ENCODE data around the gene MUC6.

MUC6 gene

DNA sequence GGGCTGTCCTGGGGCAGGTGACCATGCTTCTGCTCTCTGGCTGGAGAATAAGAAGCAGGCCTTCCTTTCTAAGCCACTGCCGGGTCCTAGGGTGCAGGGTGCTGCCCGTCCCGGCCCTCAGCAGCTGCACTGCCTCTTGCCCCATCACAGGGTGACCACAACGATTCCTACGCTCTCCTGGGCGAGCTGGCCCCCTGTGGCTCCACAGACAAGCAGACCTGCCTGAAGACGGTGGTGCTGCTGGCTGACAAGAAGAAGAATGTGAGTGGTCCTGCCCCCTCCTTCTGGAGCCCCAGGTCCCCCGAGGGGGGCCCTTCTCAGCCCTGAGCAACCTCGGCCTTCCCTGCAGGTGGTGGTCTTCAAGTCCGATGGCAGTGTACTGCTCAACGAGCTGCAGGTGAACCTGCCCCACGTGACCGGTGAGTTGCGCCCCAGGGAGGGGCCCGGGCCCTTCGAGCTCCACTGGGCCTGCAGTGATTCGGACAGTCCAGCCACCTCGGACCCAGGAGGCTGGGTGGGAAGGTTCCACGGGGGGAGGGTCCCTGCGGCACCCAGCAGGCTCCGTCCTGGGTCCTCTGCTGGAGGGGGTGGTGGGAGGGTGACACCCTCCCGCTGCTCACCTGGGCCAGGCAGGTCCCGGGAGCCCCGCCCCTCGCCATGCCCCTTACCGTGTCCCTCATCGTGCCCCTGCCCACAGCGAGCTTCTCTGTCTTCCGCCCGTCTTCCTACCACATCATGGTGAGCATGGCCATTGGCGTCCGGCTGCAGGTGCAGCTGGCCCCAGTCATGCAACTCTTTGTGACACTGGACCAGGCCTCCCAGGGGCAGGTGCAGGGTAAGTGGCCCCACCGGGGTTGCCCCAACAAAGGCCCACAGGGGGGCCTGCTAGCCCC, 46.5 kb upstream of the MUC6 start:
- H3K4me3 ChIP-seq (ENCODE audit: low read depth, low read length), result no peak overlapping the region
- TF ChIP-seq, protein P1, sequence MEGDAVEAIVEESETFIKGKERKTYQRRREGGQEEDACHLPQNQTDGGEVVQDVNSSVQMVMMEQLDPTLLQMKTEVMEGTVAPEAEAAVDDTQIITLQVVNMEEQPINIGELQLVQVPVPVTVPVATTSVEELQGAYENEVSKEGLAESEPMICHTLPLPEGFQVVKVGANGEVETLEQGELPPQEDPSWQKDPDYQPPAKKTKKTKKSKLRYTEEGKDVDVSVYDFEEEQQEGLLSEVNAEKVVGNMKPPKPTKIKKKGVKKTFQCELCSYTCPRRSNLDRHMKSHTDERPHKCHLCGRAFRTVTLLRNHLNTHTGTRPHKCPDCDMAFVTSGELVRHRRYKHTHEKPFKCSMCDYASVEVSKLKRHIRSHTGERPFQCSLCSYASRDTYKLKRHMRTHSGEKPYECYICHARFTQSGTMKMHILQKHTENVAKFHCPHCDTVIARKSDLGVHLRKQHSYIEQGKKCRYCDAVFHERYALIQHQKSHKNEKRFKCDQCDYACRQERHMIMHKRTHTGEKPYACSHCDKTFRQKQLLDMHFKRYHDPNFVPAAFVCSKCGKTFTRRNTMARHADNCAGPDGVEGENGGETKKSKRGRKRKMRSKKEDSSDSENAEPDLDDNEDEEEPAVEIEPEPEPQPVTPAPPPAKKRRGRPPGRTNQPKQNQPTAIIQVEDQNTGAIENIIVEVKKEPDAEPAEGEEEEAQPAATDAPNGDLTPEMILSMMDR (IDR thresholded peaks at IDR 0.05; ENCODE audit: borderline replicate concordance, insufficient read depth, low read depth, low read length), result no peak

DNA sequence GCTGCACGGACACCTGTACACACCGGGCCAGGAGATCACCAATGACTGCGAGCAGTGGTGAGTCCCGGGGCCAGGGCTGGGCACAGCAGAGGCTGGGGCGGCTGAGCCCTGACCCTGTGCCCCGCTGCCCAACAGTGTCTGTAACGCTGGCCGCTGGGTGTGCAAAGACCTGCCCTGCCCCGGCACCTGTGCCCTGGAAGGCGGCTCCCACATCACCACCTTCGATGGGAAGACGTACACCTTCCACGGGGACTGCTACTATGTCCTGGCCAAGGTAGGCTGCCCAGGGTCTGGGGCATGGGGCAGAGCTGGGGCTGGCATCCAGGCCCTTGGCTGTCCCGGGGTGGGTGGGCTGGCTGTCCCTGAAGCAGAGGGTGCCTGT, 45.8 kb upstream of the MUC6 start:
- no peak overlapping the region for H3K4me3 ChIP-seq (ENCODE audit: low read depth, low read length)
- TF ChIP-seq, protein P1 (IDR thresholded peaks at IDR 0.05; ENCODE audit: borderline replicate concordance, insufficient read depth, low read depth, low read length), result no peak

DNA sequence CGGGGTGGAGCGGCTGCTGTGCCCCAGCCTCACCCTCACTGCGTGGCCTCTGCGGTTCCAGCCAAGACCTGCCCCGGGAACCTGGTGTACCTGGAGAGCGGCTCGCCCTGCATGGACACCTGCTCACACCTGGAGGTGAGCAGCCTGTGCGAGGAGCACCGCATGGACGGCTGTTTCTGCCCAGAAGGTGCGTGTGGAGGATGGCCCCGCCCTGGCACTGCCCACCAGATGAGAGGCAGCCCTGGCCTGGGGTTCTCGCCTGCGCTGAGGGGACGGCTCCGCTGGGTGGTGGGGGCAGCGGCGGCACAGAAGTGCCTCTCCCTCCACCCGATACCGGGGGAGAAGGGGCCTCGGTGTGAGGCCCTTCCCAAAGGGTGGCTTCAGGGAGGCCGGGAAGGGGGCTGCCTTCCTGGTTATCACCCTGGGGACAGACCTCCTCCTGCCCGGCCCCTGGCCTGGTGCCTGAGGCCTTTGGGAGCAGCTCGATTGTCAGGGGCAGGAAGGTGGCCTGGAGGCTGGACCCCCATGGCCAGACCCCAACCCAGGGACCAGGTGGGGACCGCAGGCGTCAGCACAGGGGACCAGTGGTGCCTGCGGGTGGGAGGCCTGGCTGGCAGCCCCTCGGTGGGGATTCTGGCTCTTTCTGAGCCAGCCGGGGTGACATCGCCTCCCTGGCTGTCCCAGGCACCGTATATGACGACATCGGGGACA, 45.2 kb upstream of the MUC6 start:
- no peak overlapping the region for H3K4me3 ChIP-seq (ENCODE audit: low read depth, low read length)
- TF ChIP-seq, protein P1 (IDR thresholded peaks at IDR 0.05; ENCODE audit: borderline replicate concordance, insufficient read depth, low read depth, low read length), result no peak

DNA sequence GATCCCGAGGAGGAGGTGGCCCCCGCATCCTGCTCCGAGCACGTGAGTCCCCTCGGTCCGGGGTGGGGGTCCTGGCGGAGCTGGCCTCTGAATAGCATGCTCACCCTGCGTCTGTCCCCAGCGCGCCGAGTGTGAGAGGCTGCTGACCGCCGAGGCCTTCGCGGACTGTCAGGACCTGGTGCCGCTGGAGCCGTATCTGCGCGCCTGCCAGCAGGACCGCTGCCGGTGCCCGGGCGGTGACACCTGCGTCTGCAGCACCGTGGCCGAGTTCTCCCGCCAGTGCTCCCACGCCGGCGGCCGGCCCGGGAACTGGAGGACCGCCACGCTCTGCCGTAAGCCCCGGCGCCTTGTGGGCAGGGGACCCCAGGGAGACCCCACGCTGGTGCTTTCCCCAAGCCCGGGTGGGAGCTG, 41.7 kb upstream of the MUC6 start:
- TF ChIP-seq, protein P1 (IDR thresholded peaks at IDR 0.05; ENCODE audit: borderline replicate concordance, insufficient read depth, low read depth, low read length), result no peak
- no peak overlapping the region for H3K4me3 ChIP-seq (ENCODE audit: low read depth, low read length)

DNA sequence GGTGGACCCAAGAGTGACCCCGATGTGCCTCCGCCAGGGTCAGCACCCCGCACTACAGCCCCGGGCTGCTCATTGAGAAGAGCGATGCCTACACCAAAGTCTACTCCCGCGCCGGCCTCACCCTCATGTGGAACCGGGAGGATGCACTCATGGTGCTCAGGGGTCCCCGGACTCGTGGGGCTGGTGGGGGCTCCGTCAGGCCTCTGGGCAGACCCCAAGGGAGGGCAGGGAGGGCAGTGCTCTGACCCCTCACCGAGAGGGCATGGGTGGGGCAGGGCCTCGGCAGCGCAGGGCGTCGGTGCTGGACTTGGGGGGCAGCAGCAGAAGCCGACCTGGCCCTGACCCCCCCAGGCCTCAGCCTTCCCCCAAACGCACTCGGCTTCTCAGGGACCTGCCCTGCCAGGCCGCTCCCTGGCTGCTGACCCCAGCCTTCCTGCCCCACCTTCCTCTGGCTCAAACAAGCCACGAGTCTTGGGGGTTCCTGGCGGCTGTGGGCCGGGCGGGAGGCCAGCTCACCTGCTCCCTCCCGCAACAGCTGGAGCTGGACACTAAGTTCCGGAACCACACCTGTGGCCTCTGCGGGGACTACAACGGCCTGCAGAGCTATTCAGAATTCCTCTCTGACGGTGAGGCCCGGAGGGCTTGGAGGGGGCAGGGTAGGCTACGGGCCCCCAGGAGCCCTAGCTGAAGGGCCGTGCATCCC, 41.0 kb upstream of the MUC6 start:
- TF ChIP-seq, protein P1 (IDR thresholded peaks at IDR 0.05; ENCODE audit: borderline replicate concordance, insufficient read depth, low read depth, low read length), result no peak
- no peak overlapping the region for H3K4me3 ChIP-seq (ENCODE audit: low read depth, low read length)

DNA sequence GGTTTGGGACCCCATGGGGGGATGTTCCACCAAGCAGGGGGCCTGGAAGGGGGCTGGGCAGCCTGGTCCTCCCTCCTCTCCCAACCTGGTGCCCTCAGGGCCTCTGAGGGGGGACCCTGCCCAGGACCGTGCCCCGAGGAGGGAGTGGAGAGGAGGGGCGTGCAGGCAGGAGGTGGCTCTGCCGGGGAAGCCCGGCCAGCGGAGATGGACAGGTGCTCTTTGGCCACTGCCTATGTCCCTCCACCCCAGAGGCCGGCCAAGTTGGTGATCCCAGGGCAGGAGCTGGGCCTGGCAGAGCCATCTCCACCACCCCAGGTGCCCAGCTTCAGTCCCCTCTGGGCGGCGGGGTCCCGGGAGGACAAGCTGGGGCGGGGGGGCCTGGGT, 40.5 kb upstream of the MUC6 start:
- TF ChIP-seq, protein P1 (IDR thresholded peaks at IDR 0.05; ENCODE audit: borderline replicate concordance, insufficient read depth, low read depth, low read length), result no peak
- H3K4me3 ChIP-seq (ENCODE audit: low read depth, low read length), result no peak overlapping the region
